Stimulated activated CD8-positive, alpha-beta memory T cell treated with anti-CD3 and anti-CD28 coated beads, Interleukin-15, amount 100 ng/mL, for 24 hours (primary cell): ENCODE data around the gene RPA3.

Source experiments
- DNase-seq: peaks from one replicate; pipeline ENCODE4 v3.0.0-alpha.2; 2020; ENCODE audit warnings: low read depth

RPA3 gene

DNA sequence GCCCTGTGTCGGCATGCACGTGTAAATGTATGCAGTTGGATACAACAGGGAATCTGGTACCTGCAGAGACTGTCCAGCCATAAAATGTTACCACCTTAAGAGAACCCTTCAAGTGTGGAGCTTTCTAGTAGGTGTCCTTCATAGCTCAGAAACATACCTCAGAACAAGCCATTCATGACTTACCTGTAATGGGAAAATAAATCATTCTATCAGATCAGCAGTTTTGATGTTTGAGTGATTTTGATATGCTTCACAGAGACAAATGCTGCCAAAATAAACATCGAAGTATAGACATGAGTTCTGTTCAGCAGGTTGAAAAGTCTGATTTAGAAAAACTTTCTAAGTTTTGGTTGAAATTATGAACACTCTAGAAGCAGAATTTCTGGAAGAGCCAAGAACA, 111.4 kb downstream of the RPA3 start:
- DNase-seq: no peak

DNA sequence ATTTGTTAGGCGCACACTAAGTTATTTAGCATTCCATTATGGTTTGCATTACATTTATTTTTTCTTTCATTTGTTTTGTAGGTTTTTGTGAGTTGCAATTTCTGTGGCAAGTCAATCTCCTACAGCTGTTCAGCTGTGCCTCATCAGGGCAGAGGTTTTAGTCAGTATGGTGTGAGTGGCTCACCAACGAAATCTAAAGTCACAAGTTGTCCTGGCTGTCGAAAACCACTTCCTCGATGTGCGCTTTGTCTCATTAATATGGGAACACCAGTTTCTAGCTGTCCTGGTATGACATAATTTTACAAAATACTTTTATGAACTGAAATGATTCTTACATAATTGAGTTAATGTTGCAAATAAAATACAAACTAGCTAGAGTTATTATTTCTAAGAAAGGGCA, 122.2 kb downstream of the RPA3 start:
- DNase-seq: no peak

DNA sequence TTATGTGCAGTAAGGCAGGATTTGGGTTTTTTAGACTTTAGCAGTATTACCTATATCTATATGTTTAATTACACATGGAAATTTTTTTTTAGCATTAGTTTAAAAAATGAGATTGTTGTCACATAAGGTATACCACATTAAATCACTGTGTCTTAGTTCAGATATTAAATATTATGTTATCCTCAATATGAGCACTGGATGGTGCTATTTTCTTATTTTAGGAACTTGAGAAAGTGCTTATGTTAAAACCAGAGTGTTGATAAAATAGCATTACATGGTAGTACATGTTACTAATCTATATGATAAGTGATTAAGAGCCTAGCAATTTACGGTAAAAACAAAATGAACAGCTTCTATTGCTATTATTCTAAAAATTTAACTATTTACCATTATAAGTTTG, 123.0 kb downstream of the RPA3 start:
- DNase-seq: no peak
